Tibial nerve (tissue), 4 donors: Measurements from ENCODE around the gene PIH1D2.

Experiments
- CTCF ChIP-seq, 5 experiments: fragments of 200-600 bp in 3 of 5; fragments of 450-650 bp in 2 of 5; sonication (generic) in 3 of 5; IDR thresholded peaks; one replicate each; pipeline ENCODE4 v1.5.1; 2016 to 2019; ENCODE audit warnings: antibody characterized with exemption in 5 of 5, mild to moderate bottlenecking in 3 of 5, moderate library complexity in 2 of 5
- EP300 ChIP-seq, 2 donors: sonication (generic); formaldehyde crosslinking; IDR thresholded peaks; one replicate each; pipeline ENCODE4 v1.6.1; 2017; ENCODE audit warnings: antibody characterized with exemption in 2 of 2, mild to moderate bottlenecking in 1 of 2
- POLR2A ChIP-seq, 2 donors: fragments of 450-650 bp; IDR thresholded peaks; one replicate each; pipeline ENCODE4 v1.6.1; 2017; ENCODE audit warnings: antibody characterized with exemption in 2 of 2, mild to moderate bottlenecking in 2 of 2, moderate library complexity in 2 of 2

- TF ChIP-seq CTCF (IDR thresholded peaks at IDR 0.05), result no peak
- no peak for TF ChIP-seq EP300 (IDR thresholded peaks at IDR 0.05)
- no peak for TF ChIP-seq POLR2A (IDR thresholded peaks at IDR 0.05)
Measured at GRCh38 chr11:112044961-112045360, 28.9 kb downstream of the PIH1D2 start.
